Measurements from ENCODE around the gene TOX4.

- TF ChIP-seq POLR2A (IDR thresholded peaks at IDR 0.05), result peak in 1 of 2 donors; percentile 66
- TF ChIP-seq CTCF (IDR thresholded peaks at IDR 0.05), result peak in 1 of 5 experiments; percentile 24
- TF ChIP-seq EP300 (IDR thresholded peaks at IDR 0.05), result peak in 1 of 2 donors; percentile 92
Observed at GRCh38 chr14:21437063-21437901, 39.7 kb upstream of the TOX4 start.

All from tibial nerve (tissue), 4 donors.